SK-N-MC (cell line): ENCODE measurements around the gene MYZAP.

Experiments used
- EZH2 ChIP-seq: fragments of 200-600 bp; sonication (generic); IDR thresholded peaks from one replicate; pipeline ENCODE4 v1.6.1; 2017; ENCODE audit warnings: antibody characterized with exemption
- POLR2AphosphoS5 ChIP-seq: IDR thresholded peaks from 2 replicates; pipeline ENCODE4 v1.6.1; 2012; ENCODE audit warnings: mild to moderate bottlenecking, low read depth, low read length, borderline replicate concordance

- TF ChIP-seq POLR2AphosphoS5 (no peak), EZH2 (no peak)
These were observed 33.9 kb upstream of the MYZAP start for GRCh38 chr15:57557810-57558209.
